C1 segment of cervical spinal cord (tissue), 14 donors: ENCODE measurements around the gene ASPHD2.

Experiments used
- DNase-seq, 14 donors: peaks; one replicate each; lab custom pipeline; 2025; lab: John Stamatoyannopoulos, UW

The ASPHD2 gene

DNA sequence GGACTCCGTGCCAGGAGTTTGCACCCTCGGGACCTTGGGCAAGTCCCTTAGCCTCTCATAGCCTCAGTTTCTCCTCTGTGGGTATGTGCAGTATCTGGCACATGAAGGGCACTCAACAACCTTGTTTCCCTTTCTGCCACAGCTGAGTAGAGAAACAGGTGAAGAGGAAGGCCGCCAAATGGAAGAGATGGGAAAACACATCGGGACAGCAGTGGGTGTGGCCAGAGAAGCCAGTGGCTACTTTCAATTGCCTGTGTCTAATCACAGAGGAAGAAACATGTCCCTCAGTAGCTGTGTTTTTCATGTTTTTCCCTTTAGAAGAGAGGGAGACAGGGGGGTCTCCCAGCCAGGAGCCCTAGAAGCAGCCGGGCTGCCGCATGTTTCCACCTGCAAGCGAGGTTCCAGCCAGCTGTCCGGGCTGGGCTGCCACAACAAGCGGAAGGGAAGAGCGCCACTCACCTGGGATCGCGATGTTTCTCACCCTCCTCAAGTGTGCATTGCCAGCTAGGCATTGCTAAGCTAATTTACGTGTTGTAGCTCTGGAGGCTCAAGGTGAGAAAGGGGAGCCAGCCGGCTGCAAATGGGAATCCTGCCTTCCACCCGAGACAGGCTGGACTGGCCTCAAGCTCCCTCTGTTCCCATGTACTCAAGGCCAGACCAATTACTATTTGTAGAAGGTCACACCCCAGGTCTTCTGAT lies 16.7 kb downstream of the ASPHD2 start:
- no peak for DNase-seq

DNA sequence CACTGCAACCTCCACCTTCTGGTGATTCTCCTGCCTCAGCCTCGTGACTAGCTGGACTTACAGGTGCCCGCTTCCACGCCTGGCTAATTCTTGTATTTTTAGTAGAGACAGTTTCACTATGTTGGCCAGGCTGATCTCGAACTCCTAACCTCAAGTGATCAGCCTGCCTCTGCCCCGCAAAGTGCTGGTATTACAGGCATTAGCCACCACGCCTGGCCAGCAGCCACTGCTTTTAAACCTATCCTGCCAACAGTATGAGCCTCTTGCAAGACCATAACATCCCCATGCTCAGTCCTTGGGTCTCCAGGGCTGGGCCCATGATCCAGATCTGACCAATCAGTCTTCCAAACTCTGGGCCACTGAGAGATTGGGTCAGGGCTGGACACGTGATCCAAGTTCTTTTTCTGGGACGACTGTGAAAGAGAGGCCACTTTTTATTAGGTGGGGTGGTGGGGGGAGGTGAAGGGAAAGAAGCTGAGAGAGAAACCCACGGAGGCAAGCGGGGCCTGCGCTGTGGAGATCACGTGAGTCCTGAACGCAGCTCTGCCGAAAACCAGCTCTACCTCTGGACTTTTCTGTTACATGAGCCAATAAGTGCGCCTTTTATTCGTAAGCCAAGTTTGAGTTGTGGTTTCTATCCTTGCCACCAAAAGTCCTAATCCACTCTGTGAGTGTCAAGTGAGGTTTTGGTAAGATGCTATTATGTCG lies 17.9 kb downstream of the ASPHD2 start:
- no peak for DNase-seq

DNA sequence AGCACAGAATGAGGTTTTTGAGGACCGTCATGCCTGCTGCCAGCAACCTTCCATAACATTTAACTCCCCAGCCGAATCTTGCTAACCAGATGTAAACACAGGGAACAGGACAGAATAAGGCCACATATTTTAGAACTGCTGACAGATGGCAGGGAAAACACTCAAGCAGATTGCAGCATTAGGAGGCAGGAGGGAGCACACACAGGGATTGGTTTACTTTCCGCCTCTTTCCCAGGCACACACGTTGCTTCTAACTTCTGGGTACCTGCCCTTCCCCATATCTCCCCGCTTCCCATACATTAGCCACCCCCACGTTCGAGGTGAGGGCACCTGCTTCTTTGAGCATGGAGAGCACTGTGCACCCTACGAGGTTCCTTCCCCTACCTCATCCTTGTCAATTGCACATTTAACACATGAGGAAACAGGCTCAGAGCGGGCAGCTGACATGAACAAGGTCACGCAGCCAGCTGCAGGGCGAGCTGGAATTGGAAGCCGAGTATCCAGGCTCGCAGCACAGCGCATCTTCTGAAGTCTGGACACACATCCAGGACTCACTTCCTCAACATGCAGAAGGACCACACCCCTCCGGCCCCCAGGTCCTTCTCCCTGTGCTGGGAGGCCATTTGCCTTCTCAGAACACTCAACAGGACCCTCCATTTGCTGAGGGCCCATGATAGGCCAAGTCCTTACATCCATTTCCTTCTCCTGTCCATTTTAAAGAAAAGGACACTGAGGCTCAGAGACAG lies 18.7 kb downstream of the ASPHD2 start:
- peak in 1 of 14 donors; percentile 84 for DNase-seq

DNA sequence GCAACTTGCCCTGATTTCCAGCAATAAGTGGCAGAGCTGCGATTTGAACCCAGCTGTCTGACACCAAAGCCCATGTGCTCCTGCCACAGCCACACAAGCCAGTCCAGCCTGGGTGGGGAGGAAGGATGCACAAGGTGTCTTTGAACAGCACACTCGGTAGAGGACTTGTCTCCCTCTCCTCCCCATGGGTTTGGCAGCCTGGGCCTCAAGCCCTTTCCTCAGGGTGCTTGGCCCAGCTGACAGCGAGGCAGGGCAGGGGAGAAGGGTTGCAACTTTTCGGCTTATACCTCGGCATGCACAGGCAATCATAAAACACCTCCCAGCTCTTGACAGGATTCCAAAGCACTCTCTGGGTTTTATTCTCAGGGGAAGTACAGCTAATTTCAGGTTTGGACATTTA lies 19.3 kb downstream of the ASPHD2 start:
- no peak for DNase-seq

DNA sequence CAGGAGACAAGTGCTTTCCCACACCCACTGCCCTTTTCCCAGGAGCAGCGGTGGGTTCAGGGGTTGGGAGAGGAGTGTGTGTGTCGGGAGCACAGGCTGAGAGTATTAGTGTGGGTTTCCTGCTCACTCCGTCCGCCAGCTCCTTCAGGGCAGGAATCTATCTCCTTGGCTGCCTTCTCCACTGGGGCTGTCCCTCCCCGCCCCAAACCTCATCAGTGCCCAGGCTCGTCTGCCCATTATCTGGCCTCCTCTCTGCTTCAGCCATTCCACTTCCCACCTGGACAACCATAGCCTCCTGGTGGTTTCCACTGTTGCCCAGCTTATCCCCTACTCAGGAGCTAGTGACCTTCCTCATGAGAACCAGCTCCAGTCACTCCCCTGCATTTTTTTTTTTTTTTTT lies 19.9 kb downstream of the ASPHD2 start:
- DNase-seq = no peak

DNA sequence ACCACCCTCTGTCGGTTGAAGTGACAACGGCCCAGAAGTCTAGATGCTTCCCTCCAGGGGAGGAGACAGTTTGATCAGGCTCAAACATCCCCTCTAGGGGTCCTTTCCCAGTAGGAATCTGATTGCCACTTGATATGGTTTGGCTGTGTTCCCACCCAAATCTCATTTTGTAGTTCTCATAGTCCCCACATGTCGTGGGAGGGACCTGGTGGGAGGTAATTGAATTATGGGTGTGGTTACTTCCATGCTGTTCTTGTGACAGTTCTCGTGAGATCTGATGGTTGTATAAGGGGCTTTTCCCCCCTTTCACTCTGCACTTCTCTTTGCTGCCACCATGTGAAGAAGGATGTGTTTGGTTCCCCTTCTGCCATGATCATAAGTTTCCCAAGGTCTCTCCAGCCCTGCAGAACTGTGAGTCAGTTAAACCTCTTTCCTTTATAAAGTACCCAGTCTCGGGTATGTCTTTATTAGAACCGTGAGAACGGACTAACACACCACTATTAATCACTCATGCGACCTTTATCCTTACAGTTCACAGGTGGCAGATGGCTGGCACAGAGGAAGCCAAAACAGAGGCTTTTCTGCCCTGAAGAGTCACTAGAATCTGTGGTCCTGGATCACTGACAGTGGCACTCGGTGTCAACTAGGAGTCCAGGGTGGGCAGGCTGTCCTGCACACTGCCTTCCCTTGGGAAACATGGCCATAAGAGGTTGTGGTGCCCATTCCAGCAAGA lies 21.6 kb downstream of the ASPHD2 start:
- no peak for DNase-seq

DNA sequence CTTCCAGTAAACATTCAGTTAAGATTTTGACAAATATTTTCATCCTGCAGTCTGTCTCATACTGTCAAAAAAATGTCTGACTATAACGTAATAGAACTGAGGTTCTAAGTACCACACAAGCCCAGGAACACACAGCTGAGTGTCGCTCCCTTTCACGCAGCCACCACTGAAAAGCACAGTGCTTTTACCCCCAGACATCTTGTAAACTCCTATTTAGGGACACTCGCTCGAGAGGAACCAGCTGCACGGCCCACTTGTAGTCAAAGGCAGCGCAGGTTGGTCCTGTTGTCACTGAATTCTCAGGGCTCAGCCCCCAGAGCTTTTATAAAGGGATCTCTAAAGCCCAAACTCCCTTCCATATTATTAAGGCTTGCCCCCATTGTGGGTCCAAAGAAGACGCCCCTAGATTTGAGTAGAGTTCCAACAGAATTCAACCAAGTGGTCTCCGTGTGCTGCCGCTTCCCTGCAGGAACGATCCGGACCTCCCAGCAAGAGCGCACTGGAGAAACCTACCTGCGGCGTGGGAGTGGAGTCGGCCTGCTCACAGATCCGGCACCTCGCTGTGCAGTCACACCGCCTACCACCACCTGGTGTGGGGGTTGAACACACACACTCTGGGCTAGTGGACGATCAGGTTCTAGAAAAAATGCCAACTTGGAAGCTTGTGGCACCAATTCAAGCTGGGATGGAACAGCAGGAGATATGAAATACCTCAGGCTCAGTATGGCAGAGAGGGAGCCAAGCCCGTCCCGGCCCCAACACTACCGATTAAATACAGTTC lies 23.4 kb downstream of the ASPHD2 start:
- DNase-seq = peak in 1 of 14 donors; percentile 82

DNA sequence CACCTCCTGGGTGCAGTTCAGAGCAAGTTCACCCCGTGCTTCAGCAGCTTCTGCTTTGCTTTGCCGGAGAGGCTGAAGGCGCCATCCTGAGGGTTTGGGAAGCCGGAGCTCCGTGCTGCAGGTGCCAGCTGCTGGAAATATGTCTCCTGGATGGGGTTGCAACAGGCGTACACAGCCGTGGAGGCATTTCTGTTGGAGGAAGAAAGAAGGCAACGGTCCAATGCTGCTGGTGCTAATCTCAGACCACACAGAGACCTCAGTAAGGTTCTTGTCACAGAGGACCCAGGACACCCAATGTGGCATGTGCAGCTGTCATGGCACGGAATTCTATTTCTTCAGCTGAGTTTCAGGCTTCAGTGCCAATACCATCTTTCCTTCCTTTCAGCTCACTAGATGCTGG lies 24.2 kb downstream of the ASPHD2 start:
- DNase-seq = no peak

DNA sequence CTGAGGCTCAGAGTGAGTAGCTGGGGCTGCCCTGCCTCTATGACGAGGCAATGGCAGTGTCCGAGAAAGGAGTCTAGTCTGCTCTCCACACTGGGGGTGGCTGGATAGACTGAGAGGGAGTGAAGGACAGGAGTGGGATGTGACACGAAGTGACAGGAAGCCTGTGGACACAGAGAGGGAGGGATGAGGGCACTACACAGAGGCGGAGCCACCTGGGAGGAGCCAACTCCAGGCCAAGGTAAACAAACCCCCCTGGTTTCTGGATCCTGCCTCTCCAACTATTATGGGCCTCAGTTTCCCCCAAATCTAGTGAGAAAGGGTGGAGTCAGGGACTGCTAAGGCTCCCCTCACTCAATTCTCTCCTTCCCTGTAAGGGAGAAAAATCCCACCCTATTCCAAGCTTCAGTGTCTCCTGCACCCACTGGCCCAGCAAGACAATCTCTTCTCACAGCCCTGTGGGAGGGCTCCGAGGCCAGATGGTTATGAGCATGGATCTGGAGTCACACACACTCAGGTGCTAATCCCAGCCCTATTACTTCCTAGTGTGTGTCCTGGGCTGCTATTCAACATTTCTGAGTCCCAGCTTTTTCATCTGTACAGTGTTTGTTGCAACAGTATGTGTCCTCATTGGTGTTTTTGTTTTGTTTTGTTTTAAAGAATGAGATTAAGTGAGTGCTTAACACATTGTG lies 24.9 kb downstream of the ASPHD2 start:
- peak in 1 of 14 donors; percentile 70 for DNase-seq

DNA sequence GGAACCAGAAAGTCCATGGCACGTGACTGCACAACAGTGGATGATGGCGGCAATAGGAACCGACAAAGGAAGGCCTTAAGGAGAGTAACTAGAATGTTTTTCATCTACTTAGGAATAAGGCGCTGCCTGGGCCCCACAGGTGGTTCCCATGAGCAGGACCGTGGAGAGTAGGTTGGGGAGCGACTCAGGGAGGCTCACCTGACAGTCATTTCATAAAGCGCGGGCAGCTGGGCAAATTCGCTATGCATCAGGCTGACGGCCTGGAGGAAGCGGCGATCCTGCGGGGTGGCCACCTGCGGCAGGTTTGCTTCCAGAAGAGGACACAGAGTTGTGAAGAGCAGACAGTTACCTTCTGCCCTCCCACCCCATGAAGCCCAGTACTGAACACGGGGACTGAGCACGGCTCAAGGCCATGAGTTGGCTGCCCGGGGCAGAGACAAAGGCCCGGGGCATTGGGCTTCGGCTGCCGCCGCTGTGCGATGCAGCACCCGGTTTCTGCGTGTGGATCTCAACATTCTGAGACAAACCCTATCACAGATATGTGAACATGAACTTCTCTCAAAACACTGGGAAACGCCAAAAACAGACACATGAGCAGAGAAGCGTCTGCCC lies 28.7 kb downstream of the ASPHD2 start:
- DNase-seq = no peak

DNA sequence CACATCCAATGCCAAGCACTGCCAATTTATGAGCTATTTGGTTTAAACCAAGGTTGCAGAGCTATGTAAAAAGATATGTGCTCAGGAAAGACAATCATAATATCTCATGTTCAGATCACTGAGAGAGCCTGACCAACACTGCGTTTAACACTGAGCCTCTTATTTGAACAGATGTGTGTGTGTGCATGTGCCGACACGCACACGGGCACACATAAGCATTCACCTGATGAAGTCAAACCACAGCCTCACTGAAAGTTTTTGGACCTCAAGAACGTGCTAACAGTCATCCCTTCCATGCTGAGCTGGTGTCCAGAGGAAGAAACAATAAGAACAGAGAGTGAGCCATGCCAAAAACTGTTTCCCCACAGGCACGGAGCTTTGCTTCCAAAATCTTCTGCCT lies 31.1 kb downstream of the ASPHD2 start:
- DNase-seq = no peak

DNA sequence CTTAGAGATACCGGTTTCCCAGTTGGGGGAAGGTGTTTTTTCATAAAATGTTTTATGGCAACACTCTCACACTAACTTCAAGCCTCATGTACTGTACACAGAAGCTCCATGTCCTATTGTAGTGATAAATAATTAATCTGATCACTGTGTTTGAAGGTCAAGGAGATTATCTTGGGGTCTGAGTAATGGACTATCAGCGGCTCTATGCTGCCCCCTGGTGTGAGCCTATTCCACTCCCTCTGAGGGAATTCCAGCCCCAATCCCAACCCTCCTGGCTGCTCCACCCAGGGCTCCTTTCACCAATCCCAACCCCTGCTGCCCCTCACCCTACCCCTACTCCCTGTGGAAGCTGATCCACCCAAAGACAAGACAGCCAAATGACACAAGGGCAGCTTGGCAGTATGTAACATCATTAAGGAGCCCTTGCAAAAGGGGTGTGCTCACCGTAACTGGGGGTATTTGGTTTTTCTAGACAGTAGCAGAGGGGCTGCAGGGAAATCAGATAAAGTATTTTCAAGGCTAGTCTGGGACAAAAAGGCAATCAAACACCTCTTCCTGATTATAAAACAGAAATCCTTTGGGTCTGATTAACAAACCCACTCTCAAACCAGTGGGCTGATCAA lies 32.2 kb downstream of the ASPHD2 start:
- DNase-seq = peak in 7 of 14 donors; percentile 3 to 73 (median 14)

DNA sequence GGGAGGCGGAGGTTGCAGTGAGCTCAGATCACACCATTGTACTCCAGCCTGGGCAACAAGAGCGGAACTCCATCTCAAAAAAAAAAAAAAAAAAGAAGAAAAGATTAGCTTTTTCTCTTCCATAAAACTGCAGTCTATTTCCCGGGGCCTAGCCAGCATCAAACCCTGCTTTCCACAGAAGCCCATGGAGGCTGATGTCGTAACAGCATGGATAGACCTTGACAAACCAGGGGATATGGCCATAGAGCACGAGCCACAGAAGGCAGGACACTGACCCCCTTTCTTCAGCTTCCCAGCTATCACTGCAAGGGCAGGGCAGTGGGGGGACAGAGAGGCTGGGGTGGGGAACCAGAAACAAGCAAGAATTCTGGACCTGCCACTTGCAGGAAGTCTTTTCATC lies 33.0 kb downstream of the ASPHD2 start:
- DNase-seq = no peak

DNA sequence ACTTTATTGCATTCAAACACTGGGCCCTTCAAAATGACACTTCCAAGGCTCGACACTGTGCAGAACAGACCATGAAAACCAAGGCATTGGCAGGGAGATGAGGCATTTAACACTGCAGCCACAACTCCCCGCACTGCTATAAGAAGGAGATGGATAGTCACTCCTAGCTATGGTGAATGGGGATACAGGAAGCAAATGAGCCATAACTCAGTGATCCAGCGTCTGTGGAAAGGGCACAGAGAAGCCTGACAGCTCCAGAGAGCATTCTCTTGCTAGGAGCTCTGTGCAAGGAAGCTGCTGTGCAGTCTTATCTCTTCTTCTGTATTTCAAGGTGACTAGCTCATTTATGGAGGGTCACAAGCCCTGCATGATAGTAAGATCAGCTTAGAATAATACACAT lies 33.6 kb downstream of the ASPHD2 start:
- DNase-seq = no peak

DNA sequence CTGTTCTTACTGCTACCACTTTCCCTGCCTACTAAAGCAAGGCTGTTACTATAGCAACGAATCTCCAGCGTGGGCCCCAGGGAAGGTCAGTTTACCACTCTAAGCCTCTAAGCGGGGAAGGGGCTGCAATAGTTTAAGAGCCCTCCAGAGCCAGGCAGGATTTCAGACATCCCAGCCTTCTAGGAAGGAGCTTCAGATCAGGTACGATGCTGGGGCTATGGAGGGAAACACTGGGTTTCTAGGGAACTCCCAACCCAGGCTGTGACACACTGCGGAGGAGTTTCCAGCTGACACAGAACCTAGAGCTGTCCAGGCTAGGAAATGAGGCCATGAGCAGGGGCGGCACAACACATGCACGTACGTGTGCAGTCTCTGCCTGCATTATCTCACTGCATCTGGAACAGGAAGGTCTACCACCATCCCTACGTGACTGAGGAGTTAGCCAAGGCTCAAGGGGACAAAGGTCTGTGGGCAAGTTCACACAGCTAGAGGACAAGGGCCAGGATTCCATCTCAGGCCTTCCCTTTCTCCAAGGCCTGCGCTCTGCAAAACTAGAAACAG lies 34.1 kb downstream of the ASPHD2 start:
- no peak for DNase-seq

DNA sequence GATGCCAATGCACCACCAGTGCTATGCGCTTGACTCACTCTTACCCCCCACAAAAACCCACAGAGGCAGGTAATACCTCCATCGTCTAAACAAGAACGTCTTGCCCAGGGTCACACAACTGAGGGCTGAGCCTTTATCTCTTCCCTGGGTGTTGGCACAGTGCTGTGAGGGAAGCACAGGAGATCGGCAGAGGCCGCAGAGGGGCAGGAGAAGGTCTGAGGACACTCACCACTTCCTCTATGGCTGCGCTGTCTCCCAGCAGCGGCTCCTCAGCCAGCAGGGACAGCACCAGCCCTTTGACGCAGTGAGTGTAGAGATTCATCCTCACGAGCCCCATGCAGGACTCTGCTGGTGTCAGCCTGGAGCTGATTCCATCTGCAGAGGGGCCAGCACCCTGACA lies 34.6 kb downstream of the ASPHD2 start:
- no peak for DNase-seq

DNA sequence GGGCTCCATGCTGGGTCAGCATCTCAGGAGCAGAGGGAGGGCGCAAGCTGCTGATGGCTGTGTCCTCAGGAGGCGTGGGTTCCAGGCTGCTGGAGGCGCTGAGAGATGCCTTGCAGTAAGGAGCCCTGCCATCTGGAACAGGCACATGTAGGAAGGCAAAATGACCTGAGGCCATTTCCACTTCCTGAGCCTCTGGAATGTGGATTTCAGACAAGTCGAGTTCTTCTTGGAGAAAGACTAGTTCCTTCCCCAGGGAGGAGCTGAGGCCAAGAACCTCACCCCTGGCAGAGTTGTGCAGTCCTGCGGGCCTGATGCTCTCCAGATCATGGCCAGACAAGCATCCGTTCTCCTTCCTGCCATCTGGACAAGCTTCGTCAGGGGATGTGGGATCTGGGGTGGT lies 35.3 kb downstream of the ASPHD2 start:
- no peak for DNase-seq

DNA sequence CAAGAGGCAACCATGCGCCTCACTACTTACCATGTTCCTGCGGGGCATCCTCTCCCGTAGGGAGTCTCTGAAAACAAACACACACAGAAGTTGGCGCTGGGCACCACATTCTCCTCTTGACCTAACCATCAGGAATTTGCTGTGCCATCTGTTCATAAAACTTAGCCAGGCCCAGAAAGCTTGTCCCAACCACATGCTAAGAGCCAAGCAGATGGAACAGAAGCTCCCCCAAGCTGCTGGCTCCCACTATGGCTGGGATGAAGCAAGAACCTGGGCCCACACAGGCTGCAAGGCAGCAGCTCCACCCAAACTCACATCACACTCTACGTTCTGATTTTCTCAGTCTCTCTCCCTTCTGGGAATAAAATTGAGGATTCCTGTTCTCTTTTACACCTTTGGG lies 37.1 kb downstream of the ASPHD2 start:
- peak in 4 of 14 donors; percentile 12 to 99 (median 30) for DNase-seq

DNA sequence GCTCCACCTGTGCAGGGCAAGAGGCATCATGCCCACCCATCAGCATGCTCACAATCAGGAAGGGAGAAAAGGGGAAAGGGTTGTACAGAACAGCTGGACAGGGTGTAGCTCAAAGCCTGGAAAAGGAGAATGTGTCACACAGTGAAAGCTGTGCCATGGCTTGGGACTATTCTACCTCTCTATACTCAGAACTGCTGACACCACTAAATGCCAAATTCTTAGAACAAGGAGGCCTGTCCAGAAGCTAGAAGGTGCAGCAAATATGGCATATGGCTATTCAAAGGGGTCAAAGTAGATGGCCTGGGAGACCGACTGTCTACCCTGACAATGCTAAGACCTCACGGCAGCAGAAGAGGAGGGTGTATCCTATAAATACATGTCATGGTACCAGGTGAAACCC lies 41.7 kb downstream of the ASPHD2 start:
- DNase-seq = no peak
